Hair follicular keratinocyte (primary cell): ENCODE data around the gene KCNH5. TPM values are rescaled to one million over a fixed set of nuclear protein-coding genes. Genes with fewer than 3 reads are reported as not detected.

ENCODE experiments used
- total RNA-seq: library from RNA; depleted of rRNA; stranded (reverse); fragments of >200 nt; gene quantifications from 2 replicates; pipeline ENCODE4 v1.2.3, GENCODE V29; 2015

Gene KCNH5, protein sequence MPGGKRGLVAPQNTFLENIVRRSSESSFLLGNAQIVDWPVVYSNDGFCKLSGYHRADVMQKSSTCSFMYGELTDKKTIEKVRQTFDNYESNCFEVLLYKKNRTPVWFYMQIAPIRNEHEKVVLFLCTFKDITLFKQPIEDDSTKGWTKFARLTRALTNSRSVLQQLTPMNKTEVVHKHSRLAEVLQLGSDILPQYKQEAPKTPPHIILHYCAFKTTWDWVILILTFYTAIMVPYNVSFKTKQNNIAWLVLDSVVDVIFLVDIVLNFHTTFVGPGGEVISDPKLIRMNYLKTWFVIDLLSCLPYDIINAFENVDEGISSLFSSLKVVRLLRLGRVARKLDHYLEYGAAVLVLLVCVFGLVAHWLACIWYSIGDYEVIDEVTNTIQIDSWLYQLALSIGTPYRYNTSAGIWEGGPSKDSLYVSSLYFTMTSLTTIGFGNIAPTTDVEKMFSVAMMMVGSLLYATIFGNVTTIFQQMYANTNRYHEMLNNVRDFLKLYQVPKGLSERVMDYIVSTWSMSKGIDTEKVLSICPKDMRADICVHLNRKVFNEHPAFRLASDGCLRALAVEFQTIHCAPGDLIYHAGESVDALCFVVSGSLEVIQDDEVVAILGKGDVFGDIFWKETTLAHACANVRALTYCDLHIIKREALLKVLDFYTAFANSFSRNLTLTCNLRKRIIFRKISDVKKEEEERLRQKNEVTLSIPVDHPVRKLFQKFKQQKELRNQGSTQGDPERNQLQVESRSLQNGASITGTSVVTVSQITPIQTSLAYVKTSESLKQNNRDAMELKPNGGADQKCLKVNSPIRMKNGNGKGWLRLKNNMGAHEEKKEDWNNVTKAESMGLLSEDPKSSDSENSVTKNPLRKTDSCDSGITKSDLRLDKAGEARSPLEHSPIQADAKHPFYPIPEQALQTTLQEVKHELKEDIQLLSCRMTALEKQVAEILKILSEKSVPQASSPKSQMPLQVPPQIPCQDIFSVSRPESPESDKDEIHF
- not detected in 2 replicates for total RNA-seq

DNA sequence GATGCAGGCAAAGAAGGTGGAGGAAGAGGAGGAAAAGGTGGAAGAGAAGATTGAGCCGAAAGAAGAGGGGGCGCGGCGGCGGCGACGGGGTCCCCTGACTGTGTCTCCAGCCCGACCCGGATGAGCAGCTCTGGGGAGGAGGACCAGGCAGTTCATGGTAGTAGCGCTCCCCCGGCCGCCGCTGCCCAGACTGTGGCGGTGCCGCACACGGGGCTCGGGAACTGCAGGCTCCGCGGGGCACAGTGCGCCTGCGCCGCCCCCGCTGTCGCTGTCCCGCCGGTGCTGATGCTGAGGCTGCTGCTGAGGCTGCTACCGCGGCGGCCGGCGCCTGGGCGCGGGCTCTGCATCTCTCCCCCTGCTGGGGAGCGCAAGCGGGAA, at the start of gene KCNH5:
KCNH5 (minus strand) TSS at position 225 of the 378 bp plus-strand sequence. CDS start 272 bp downstream, outside the sequence.

Other genes starting within 250 kb of the KCNH5 start
- not detected in 2 replicates for gene RHOJ, start 159.0 kb upstream of the KCNH5 start, total RNA-seq